Posterior vena cava (tissue), 2 donors: ENCODE data around the gene TATDN2. TPM values are rescaled to one million over a fixed set of nuclear protein-coding genes. Genes with fewer than 3 reads are reported as not detected.

Experiments used
- DNase-seq: peaks from one replicate; pipeline ENCODE4 v3.0.0-alpha.2; 2020; ENCODE audit warnings: low spot score
- intact Hi-C, 2 donors: fragments of 100-400 bp; cut with DNase I; formaldehyde crosslinking; loops; one replicate each; pipeline versions ENCODE4 v1.14.1 to v1.14.2; 2022 to 2023
- long read RNA-seq, 2 donors: library from polyadenylated mRNA; unstranded; transcript quantifications; one replicate each; pipeline ENCODE4 v2.0.0, GENCODE V29; 2020 to 2021
- total RNA-seq, 2 donors: library from RNA; stranded (reverse); fragmentation: NEBNext Ultra II Directional; extraction: Animal tissue kit (Norgen Biotek cat#: 25700); gene quantifications; one replicate each; pipeline ENCODE4 v1.2.1, GENCODE V29; 2021
- donor health status: DM: yes; HTN: yes; CAD: no.
- donor health status: DM: yes; HTN: yes; CAD: no.

Gene TATDN2, protein sequence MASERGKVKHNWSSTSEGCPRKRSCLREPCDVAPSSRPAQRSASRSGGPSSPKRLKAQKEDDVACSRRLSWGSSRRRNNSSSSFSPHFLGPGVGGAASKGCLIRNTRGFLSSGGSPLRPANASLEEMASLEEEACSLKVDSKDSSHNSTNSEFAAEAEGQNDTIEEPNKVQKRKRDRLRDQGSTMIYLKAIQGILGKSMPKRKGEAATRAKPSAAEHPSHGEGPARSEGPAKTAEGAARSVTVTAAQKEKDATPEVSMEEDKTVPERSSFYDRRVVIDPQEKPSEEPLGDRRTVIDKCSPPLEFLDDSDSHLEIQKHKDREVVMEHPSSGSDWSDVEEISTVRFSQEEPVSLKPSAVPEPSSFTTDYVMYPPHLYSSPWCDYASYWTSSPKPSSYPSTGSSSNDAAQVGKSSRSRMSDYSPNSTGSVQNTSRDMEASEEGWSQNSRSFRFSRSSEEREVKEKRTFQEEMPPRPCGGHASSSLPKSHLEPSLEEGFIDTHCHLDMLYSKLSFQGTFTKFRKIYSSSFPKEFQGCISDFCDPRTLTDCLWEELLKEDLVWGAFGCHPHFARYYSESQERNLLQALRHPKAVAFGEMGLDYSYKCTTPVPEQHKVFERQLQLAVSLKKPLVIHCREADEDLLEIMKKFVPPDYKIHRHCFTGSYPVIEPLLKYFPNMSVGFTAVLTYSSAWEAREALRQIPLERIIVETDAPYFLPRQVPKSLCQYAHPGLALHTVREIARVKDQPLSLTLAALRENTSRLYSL
- 10 to 100 TPM; 22.2 to 25.3 TPM for total RNA-seq
- long read RNA-seq, donor 1, full-length matches to known transcripts, result 1 of 4 reads
- long read RNA-seq, donor 1, partial matches to known transcripts, result 3 of 4 reads
- long read RNA-seq, donor 1, other reads (novel, unspliced or antisense), result 0 of 4 reads
- long read RNA-seq, donor 2, partial matches to known transcripts, result 6 of 6 reads
- long read RNA-seq, donor 2, other reads (novel, unspliced or antisense), result 0 of 6 reads

DNA sequence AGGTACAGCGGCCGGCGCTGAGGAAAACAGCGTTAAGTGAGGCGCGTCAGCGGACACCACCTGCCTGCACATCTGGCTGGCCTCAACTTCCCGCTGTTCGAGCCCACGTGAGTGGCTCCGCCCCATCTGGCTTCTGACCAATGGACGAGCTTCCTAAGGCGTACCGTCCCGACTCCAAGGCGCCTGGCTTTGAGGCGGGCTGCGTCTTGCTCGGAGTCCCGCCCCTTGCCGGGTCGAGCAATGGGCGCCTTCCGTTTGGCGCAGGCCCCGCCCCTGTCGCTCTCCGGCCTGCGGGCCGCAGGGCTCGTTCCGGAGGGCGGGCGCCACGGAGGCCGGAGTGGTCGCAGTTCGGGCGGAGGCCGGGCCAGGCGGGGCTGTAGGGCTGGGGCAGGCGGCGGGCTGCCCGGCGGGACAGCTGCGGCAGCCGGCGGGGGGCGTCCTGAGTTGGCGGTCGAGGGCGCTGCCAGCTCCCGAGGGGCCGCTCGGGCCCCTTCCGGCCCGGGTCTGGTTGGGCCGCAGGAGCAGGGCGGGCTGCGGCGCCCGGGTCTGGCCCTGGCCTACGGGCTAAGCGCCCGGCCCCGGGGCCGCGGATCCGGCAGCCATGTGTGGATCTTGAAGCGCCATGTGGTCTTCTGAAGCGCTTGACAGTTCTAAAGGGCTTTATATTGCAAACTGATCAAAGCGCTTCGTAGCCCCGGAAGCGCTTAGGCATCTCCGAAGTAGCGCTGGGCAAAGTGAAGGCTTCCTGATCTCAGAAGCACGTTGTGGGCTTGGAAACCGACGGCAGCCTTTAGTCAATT lies at the start of gene TATDN2:
Gene TATDN2 (plus strand): TSS at position 276 of the 800 bp plus-strand sequence. CDS start 742 bp downstream, outside the sequence.
- peak; percentile 98 for DNase-seq
- intact Hi-C loops, result no loop called here

DNA sequence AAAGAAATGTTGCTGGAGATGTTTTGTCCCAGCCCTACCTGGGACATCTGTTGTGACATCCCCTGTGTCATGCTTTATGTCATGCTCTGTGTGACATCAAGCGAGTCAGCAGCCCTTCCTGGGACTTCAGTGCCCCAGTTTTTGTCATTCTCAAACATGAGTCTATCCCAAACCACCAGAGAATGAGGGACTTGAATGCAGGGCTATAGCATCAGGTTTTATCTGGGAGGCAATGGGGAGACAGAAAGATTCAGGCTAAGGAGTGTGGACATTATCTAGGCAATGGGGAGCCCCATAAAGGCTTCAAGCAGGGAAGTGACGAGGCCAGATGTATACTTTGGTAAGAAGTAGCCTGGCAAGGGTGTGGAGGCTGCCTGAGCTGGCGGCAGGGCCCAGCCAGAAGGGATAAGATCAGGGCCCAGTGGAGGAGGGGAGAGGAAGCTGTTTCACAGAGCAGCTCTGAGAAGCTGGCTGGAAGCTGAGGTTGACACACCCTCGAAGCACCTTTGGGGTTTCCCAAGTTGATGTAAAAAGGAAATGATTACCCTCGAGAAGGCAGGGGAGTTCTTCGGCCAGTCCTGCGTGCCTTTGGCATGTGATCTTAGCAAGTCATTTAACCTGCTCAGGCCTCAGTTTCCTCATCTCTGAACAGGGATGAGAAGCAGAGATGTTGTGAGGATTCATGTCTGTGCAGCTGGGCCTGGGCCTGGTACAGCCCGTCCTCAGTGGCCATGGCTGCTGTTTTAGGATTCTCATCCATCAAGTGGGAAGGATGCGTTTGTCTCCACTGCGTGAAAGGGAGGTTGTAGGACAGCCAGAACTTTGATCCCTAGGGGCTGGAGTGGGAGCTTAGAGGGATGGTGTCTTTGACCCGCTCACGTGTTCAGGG lies 49.3 kb upstream of the TATDN2 start:
- intact Hi-C loops, result no loop called here
- DNase-seq, result no peak

DNA sequence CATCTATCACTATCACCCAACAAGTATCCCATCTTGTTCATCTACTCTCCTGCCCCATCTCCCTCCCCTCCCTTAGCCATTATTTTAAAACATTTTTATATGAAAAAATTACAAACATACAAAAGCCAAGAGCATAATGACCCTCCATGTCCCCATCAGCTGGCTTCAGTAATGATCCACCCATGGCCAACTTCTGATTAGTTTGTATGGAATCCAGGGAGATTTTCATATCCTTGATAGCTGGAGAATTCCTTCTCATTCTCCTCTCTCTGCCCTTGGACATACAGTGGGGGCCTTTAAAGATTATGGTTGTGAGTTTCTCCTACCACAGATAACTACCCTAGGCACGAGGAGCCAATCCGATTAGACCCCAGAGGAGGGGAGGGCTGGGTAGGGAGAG lies 43.3 kb upstream of the TATDN2 start:
- no peak for DNase-seq
- intact Hi-C loops, result no loop called here

DNA sequence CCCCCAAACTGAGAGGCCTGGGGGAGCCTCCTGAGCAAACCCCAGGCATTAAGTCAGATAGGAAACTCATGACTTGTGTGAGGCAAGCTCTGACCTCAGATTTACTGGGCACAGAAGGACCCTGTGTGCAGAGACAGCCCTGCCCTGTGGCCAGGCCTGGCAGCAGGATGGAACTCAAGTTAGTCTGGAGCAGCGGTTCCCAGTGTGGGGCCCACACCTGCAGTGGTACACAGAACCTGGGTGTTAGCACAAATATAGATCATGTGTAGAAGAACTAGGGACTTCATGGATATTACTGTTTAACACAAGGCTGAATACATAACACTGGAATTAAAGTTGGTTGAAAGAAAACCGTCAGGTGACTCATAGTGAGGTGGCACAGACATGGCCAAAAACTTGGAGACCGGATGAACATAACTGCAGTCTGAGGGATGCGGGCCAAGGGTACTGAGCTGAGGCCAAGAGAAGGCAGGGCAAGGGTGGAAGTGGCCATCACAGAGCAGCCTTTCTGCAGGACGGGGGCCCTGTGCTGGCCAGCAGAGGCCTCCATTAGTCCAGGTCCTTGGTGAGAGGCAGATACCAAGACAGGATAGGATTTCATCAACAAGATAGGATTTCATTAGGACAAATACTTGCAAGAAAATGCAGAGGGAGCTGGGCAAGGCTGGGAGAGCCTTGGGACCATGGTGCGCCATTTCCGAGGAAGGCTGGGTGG lies 42.7 kb upstream of the TATDN2 start:
- intact Hi-C loops, result no loop called here
- DNase-seq, result peak; percentile 85

DNA sequence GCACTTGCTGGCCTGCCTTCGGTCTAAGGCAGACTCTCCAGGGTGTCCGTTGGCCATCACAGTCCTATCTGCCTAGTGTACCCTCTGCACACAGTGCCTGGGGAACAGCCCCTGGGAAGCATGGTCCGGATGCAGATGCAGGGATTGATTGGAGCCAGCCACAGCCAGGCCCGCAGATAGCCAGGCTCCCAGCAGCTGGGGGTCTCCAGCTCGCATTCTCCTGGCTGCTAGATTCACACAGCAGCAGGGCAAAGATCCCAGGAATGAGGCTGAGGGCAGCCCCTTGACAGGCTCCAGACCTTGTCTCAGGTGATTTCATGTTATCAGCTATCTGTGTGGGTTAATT lies 42.1 kb upstream of the TATDN2 start:
- intact Hi-C loops, result no loop called here
- no peak for DNase-seq

DNA sequence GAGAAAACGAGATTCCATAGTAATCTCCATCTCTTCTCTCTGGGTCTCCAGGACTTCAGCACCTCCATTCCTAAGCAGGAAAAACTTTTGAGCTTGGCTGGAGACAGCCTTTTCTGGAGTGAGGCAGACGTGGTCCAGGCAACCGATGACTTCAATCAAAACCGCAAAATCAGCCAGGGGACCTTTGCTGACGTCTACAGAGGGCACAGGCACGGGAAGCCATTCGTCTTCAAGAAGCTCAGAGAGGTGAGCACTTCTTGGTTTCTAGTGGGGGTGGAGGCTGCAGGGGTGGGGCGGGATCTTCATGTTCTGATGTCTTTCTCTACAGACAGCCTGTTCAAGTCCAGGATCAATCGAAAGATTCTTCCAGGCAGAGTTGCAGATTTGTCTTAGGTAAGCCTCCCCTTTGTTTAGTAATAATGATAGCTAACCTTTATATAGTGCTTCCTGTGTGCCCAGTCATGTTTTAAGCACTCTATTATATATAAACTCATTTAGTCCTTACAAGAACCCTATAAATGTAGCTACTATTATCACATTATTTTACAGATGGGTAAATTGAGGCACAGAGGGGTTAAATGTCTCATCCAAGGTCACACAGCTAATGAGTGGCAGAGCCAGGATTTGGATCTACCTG lies 35.0 kb upstream of the TATDN2 start:
- intact Hi-C loops, result no loop called here
- no peak for DNase-seq

DNA sequence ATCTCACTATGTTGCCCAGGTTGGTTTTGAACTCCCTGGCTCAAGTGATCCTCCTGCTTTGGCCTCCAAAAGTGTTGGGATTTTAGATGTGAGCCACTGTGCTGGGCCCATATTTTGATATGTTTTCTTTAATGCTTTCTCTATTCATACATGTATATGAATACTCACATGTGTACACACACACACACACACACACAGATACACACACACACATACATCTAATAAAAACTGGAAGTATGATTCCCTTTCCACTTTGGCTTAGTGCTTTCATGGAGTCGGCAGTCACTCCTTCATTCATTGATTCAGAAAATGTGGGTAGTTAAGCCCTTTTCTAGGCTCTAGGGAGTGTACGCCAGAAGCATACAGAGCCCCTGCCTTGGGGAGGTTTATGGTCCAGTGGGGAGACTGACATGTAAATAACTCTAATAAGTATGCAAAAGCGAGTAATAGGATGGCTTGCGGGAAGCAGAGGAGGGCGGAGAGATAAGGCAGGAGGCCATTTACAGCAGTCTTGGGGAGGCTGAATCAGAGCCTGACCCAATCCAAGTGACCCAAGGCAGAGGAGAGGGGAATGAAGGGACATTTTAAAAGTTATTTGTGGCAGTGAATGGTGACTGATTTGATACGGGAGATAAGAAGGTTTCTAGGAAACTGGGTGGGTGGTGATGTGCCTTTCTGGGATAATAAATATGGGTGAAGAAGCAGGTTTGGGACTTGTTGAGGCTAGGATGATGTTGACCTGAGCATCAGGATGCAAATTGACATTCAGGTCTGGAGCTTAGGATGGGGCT lies 32.5 kb upstream of the TATDN2 start:
- no peak for DNase-seq
- intact Hi-C loops, result no loop called here

DNA sequence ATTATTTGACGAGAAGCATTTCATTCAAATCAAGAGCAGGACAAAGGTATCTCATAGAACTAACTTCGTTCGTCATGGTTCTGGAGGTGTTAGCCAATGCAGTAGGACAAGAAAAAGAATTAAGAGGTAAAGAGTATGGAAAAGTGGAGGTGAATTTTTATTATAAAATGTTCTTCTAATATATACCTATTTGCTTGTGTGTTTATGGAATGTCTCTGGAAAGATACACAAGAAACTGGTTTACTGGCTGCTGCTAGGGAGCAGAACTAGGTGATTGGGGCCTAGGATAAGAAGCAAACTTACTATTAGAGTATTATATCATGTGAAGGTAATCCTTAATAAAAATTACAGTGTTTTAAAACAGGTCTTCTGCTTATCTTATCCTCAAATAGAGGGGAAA lies 30.9 kb upstream of the TATDN2 start:
- intact Hi-C loops, result no loop called here
- no peak for DNase-seq

DNA sequence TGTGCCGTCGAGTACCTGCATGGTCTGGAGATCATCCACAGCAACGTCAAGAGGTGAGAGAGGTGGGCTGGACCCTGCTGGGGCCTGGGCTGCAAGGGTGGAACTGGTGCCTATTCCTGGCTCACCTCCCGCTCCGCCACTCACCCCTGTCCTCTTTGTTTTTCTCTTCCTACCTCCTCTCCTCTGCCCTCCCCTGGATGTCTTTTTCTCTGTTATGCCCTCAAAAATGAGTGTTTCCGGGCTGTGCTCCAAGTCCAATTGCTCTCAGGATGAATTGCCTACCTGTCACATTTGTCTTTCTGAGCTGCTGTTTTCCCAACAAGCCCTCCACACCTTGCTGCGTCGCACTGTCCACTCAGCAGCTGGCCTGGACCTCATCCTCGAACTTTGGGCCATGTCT lies 28.5 kb upstream of the TATDN2 start:
- intact Hi-C loops, result loop anchor here in 1 of 2 donors (10.0 kb wide), 1 partner anchor 75 kb away; the partner anchor contains the start of gene VHL

DNA sequence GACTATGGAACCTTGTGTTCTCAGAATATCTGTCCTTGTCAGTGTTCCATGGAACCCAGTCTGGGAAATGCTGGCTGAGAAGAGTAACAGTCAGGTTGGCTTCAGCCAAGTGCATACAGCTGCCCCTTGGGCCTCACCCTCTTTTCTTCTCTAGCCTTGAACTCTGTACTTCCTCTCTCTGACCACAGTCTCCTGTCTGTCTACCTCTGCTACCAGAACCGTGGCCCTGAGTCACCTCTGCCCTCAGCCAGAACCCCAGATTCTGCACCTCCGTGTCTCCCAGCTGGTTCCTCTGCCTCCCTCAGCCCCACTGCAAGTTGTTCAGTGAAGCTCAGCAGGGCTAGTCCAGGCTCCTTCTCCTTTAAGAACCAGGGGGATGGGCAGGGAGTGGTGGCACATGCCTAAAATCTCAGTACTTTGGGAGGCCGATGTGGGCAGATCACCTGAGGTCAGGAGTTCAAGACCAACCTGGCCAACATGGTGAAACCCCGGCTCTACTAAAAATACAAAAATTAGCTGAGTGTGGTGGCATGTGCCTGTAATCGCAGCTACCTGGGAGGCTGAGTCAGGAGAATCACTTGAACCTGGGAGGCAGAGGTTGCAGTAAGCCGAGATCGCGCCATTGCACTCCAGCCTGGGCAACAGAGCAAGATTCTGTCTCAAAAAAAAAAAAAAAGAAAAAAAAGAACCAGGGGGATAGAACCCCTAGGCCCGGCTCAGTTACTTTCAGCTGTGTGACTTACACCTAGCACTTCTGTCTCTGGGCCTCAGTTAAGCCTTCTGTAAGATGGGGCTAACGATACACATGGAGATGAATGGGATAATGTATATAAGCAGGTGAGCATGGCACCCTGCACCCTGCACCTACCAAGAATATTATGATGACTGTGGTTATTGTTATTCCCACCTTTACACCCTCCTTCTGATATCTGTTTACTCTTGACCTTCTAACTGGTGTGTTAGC lies 24.3 kb upstream of the TATDN2 start:
- DNase-seq, result no peak
- intact Hi-C loops, result loop anchor here (2.0 to 10.0 kb wide), 2 partner anchors 59 to 79 kb away; partner anchors contain the start of genes IRAK2 (in 1 of the 2) and VHL (in 1 of the 2)

More for the DNA sequence above, 28.5 kb upstream of the TATDN2 start:
- DNase-seq, result no peak

DNA sequence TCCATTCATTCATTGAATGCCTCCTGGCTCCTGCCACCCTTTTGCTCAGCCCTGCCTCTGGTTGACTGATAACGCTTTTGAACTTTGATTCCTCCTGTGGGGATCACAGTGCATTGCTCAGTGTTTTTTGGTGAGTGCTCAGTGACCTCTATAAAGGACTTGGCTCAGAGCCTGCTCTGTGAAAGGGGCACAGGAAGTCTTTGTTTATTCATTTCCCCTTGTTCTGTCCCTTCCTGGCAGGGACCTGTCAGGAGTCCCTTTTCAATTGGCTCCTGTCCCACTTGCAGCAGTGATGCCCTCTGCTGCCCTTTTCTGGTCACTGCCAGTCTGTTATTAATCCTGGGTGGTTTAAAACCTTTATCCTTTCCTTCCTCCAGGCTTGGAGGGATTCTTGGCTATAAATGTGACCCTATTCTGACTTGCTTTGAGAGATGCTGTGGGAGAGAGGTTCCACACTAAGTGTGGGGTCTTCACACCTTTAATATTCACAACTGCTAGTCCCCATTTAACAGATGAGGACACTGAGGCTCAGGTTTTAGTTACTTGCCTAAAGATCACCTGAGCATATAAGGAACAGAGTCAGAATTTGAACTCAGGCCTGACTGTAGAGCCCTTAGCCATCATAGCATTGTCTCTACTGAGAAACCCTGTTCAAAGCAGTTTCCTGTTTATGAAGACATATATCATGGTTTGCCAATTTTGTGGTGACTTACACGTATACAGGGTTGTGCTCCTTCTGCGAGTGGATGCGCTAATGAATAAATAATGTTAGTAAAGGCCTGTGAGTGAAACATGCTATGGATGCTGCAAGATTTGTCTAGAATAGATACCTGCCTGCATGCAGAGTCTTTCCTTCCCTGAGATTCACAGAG lies 23.2 kb upstream of the TATDN2 start:
- intact Hi-C loops, result loop anchor here (2.0 to 10.0 kb wide), 2 partner anchors 60 to 80 kb away; partner anchors contain the start of genes IRAK2 (in 1 of the 2) and VHL (in 1 of the 2)
- peak; percentile 84 for DNase-seq

DNA sequence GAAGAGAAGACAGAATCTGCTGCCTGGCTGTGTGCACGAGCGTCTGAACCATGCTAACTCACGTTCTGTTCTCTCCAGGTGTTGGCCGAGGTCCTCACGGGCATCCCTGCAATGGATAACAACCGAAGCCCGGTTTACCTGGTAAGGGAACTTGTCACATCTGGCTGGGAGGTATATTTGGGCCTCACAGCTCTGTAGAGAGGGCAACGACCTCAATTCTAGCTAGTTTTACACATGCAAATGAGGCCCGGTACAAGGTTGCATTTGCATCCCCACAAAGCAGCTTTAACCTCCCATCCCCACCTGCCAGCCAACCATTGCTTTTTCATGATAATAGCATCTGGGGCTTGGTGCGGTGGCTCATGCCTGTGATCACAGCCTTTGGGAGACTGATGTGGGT lies 22.0 kb upstream of the TATDN2 start:
- no peak for DNase-seq
- intact Hi-C loops, result loop anchor here in 1 of 2 donors (10.0 kb wide), 1 partner anchor 81 kb away; the partner anchor contains the start of gene VHL

DNA sequence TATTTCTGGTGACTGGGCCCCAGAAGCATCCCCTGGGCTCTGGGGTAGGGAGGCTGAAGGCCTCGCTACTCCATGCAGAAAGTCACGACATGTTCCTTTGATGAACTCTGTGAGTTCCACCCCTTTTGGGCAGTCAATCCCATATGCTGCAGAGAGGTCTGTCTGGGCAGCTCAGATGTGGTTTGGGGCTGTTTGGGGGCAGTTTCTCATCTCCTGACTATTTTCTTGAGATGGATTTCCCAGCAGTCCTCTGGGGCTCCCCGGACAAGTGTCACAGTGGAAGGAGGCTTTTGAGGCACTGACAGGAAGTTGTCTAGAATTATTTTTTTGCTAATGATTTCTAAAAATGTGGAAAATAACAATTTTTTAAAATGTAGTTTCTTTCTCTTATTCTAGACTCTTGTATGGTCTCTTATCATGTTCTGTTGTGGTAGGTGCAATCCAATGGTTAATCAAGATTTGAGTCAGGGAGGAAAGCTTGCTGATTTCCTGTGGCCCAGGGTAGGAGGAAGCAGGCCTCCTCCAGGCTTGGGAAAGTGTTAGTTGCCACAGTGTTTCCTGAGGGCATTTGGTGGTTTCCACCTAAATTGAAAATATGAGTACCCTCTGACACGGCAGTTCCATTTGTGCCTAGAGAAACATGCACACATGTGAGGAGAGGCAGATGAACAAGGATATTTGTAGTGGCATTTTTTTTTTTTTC lies 19.9 kb upstream of the TATDN2 start:
- peak; percentile 18 for DNase-seq
- intact Hi-C loops, result loop anchor here in 1 of 2 donors (10.0 kb wide), 1 partner anchor 84 kb away; the partner anchor contains the start of gene VHL
